HepG2 (cell line): ENCODE measurements around the gene CES2. TPM values are rescaled to one million over a fixed set of nuclear protein-coding genes. Genes with fewer than 3 reads are reported as not detected.

Experiments used
- ASH2L ChIP-seq: fragments of 300-600, 200-600 bp; sonication (generic); IDR thresholded peaks from 2 replicates; pipeline ENCODE4 v1.7.0; 2017; ENCODE audit warnings: low read depth, mild to moderate bottlenecking, moderate library complexity, mixed read lengths, low read length; ENCODE audit not compliant: insufficient read length
- ATRX ChIP-seq: sonication (generic); formaldehyde crosslinking; IDR thresholded peaks from 2 replicates; pipeline ENCODE4 v1.4.0; 2020; ENCODE audit warnings: missing genetic modification reagents, borderline replicate concordance
- EED ChIP-seq: sonication (generic); formaldehyde crosslinking; IDR thresholded peaks from 2 replicates; pipeline ENCODE4 v1.5.0; 2020; ENCODE audit warnings: mild to moderate bottlenecking, missing genetic modification reagents
- FOSL1 ChIP-seq: sonication (generic); formaldehyde crosslinking; IDR thresholded peaks from 2 replicates; pipeline ENCODE4 v1.9.0; 2021; ENCODE audit warnings: missing genetic modification reagents, borderline replicate concordance
- MEF2D ChIP-seq: sonication (generic); formaldehyde crosslinking; IDR thresholded peaks from 2 replicates; pipeline ENCODE4 v1.5.1; 2020; ENCODE audit warnings: mild to moderate bottlenecking, missing genetic modification reagents
- MLLT10 ChIP-seq: sonication (generic); formaldehyde crosslinking; IDR thresholded peaks from 2 replicates; pipeline ENCODE4 v1.4.0; 2020; ENCODE audit warnings: missing genetic modification reagents
- MTF1 ChIP-seq: sonication (generic); formaldehyde crosslinking; IDR thresholded peaks from 2 replicates; pipeline ENCODE4 v1.5.0; 2020; ENCODE audit warnings: missing genetic modification reagents
- MTF2 ChIP-seq: sonication (generic); formaldehyde crosslinking; IDR thresholded peaks from 2 replicates; pipeline ENCODE4 v1.5.0; 2020; ENCODE audit warnings: missing genetic modification reagents, borderline replicate concordance
- PRDM10 ChIP-seq: sonication (generic); formaldehyde crosslinking; IDR thresholded peaks from 2 replicates; pipeline ENCODE4 v1.4.0; 2020; ENCODE audit warnings: low read depth, missing genetic modification reagents
- RBFOX2 ChIP-seq: fragments of 200-400 bp; formaldehyde crosslinking; IDR thresholded peaks from 2 replicates; pipeline ENCODE4 v1.6.1; 2017; ENCODE audit warnings: low read depth, mild to moderate bottlenecking, low read length
- RNF219 ChIP-seq: sonication (generic); formaldehyde crosslinking; IDR thresholded peaks from 2 replicates; pipeline ENCODE4 v1.5.0; 2020; ENCODE audit warnings: mild to moderate bottlenecking, missing genetic modification reagents
- SIN3A ChIP-seq: IDR thresholded peaks from 2 replicates; pipeline ENCODE4 v1.6.1; 2011; ENCODE audit warnings: low read depth, mild to moderate bottlenecking, control low read depth, low read length, borderline replicate concordance
- SNAI1 ChIP-seq: sonication (generic); formaldehyde crosslinking; IDR thresholded peaks from 2 replicates; pipeline ENCODE4 v1.5.0; 2020; ENCODE audit warnings: mild to moderate bottlenecking, missing genetic modification reagents, borderline replicate concordance
- ZBTB3 ChIP-seq: sonication (generic); formaldehyde crosslinking; IDR thresholded peaks from 2 replicates; pipeline ENCODE4 v1.4.0; 2020; ENCODE audit warnings: low read depth, mild to moderate bottlenecking, moderate library complexity, missing genetic modification reagents, borderline replicate concordance
- ZFY ChIP-seq: sonication (generic); formaldehyde crosslinking; IDR thresholded peaks from 2 replicates; pipeline ENCODE4 v1.4.0; 2020; ENCODE audit warnings: missing genetic modification reagents
- ZNF124 ChIP-seq: sonication (generic); formaldehyde crosslinking; IDR thresholded peaks from 2 replicates; pipeline ENCODE4 v1.4.0; 2020; ENCODE audit warnings: missing genetic modification reagents
- ZNF143 ChIP-seq: sonication (generic); formaldehyde crosslinking; IDR thresholded peaks from 2 replicates; pipeline ENCODE4 v1.4.0; 2020; ENCODE audit warnings: missing genetic modification reagents
- ZNF451 ChIP-seq: sonication (generic); formaldehyde crosslinking; IDR thresholded peaks from 2 replicates; pipeline ENCODE4 v1.5.0; 2020; ENCODE audit warnings: mild to moderate bottlenecking, missing genetic modification reagents
- ZNF496 ChIP-seq: sonication (generic); formaldehyde crosslinking; IDR thresholded peaks from 2 replicates; pipeline ENCODE4 v1.8.1; 2023; ENCODE audit warnings: mild to moderate bottlenecking, moderate library complexity, missing genetic modification reagents; ENCODE audit not compliant: insufficient replicate concordance
- ZNF598 ChIP-seq: sonication (generic); formaldehyde crosslinking; IDR thresholded peaks from 2 replicates; pipeline ENCODE4 v1.5.1; 2020; ENCODE audit warnings: mild to moderate bottlenecking, missing genetic modification reagents, borderline replicate concordance
- ZNF7 ChIP-seq: IDR thresholded peaks from 2 replicates; pipeline ENCODE4 v1.6.1; 2016; ENCODE audit warnings: missing biosample characterization, missing genetic modification reagents
- ZNF740 ChIP-seq: sonication (generic); formaldehyde crosslinking; IDR thresholded peaks from 2 replicates; pipeline ENCODE4 v1.4.0; 2020; ENCODE audit warnings: missing genetic modification reagents
- ZNF850 ChIP-seq: sonication (generic); formaldehyde crosslinking; conservative IDR thresholded peaks from 2 replicates; pipeline ENCODE4 v1.9.0; 2021; ENCODE audit warnings: mild to moderate bottlenecking, missing genetic modification reagents
- ZNF879 ChIP-seq: sonication (generic); formaldehyde crosslinking; IDR thresholded peaks from 2 replicates; pipeline ENCODE4 v1.8.1; 2023; ENCODE audit warnings: missing genetic modification reagents
- polyA plus RNA-seq, 8 experiments: library from polyadenylated mRNA; depleted of rRNA in 3 of 8; stranded (reverse) in 7 of 8; unstranded in 1 of 8; fragments of >200 nt; fragmentation: Illumina TruSeq in 4 of 8; extraction: Trizol in 4 of 8; gene quantifications; 2 replicates each; pipeline versions ENCODE4 v1.2.1 to v1.2.3, GENCODE V29; 2011 to 2016; ENCODE audit warnings: low read depth in 4 of 8, missing spikeins in 1 of 8, mixed read lengths in 1 of 8; ENCODE audit not compliant: insufficient read depth in 1 of 8
- total RNA-seq, 5 experiments: library from RNA; depleted of rRNA; stranded (reverse); fragments of >200 nt; fragmentation: Illumina TruSeq; extraction: Trizol; gene quantifications; 2 replicates each; pipeline ENCODE4 v1.2.3, GENCODE V29; 2016; ENCODE audit warnings: low read depth in 1 of 5

CES2 gene
- total and polyA plus RNA-seq, 2 of the 13 experiments (the other 11 are each of a cell fraction or from before 2014, with no cell fraction given) = 50.6 to 63.8 TPM

- TF ChIP-seq PRDM10 (no peak), SIN3A (peak; percentile 75; the same call in 1 of the 2 replicates), SNAI1 (no peak), ZNF496 (CRISPR knock-in tag) (no peak), MEF2D (CRISPR knock-in tag) (peak; percentile 65; the same call in 1 of the 2 replicates), RNF219 (CRISPR knock-in tag) (no peak), ZNF451 (CRISPR knock-in tag) (peak; percentile 92), MTF1 (CRISPR knock-in tag) (no peak), ZNF143 (peak; percentile 18; the same call in 1 of the 2 replicates), ATRX (CRISPR knock-in tag) (no peak), MTF2 (CRISPR knock-in tag) (no peak), ZNF124 (CRISPR knock-in tag) (no peak), RBFOX2 (peak; percentile 91), FOSL1 (CRISPR knock-in tag) (no peak), ZNF879 (CRISPR knock-in tag) (no peak), ZNF7 (CRISPR knock-in tag) (no peak), ZFY (CRISPR knock-in tag) (peak; percentile 81), EED (no peak; the same call in 1 of the 2 replicates), MLLT10 (CRISPR knock-in tag) (peak; percentile 80; the same call in 1 of the 2 replicates), ZBTB3 (CRISPR knock-in tag) (no peak), ZNF850 (no peak), ZNF598 (CRISPR knock-in tag) (peak; percentile 36; the same call in 1 of the 2 replicates), ZNF740 (no peak), ASH2L (no peak)
Observed at GRCh38 chr16:66935314-66936011, at the start of gene CES2 (continued).
